Muscle of arm (tissue), 12 donors: ENCODE data around the gene B4GALNT1. TPM values are rescaled to one million over a fixed set of nuclear protein-coding genes. Genes with fewer than 3 reads are reported as not detected.
A peak's percentile ranks its signal among the peaks of the same experiment; 100 is the strongest.
"Not testable (repeated sequence)": the region's sequence is repeated elsewhere in the genome, so short reads cannot be mapped to it uniquely, and the experiment has no call there.

Experiments
- DNase-seq: peaks from one replicate; pipeline ENCODE4 v3.0.0-alpha.2; 2013
- polyA plus RNA-seq, 12 donors: library from polyadenylated mRNA; unstranded; fragments of 120-200 nt; gene quantifications; one replicate each; pipeline ENCODE4 v1.2.1, GENCODE V29; 2013; ENCODE audit not compliant: insufficient read length in 12 of 12

The B4GALNT1 gene
- polyA plus RNA-seq, 12 donors: 1.7 to 12.2 (median 2.6) TPM; not detected in 1

- DNase-seq: no peak
Observed at GRCh38 chr12:57609781-57610553, 23.0 kb downstream of the B4GALNT1 start.

- no peak for DNase-seq
Observed at GRCh38 chr12:57609101-57609780, 23.8 kb downstream of the B4GALNT1 start.

GRCh38 chr12:57607958-57608663, 24.9 kb downstream of the B4GALNT1 start:
- DNase-seq: no peak

GRCh38 chr12:57606821-57607220, 26.2 kb downstream of the B4GALNT1 start:
- DNase-seq: no peak

GRCh38 chr12:57606399-57606798, 26.6 kb downstream of the B4GALNT1 start:
- no peak for DNase-seq

GRCh38 chr12:57605811-57606311, 27.1 kb downstream of the B4GALNT1 start:
- no peak for DNase-seq

GRCh38 chr12:57604992-57605810, 27.8 kb downstream of the B4GALNT1 start:
- DNase-seq: no peak

- no peak for DNase-seq
Observed at GRCh38 chr12:57604454-57604991, 28.5 kb downstream of the B4GALNT1 start, which contains the start of gene DTX3. TSS of gene DTX3 (plus strand) at chr12:57604824. CDS start at chr12:57606518, 1,694 bp downstream.

- peak; percentile 81 for DNase-seq
Observed at GRCh38 chr12:57603815-57604453, 29.1 kb downstream of the B4GALNT1 start.

GRCh38 chr12:57603324-57603723, 29.7 kb downstream of the B4GALNT1 start:
- no peak for DNase-seq

- no peak for DNase-seq
Observed at GRCh38 chr12:57602544-57602943, 30.5 kb downstream of the B4GALNT1 start.

- DNase-seq: no peak
Observed at GRCh38 chr12:57600395-57600794, 32.6 kb downstream of the B4GALNT1 start.

GRCh38 chr12:57593187-57593586, 39.8 kb downstream of the B4GALNT1 start:
- no peak for DNase-seq

- DNase-seq: no peak
Observed at GRCh38 chr12:57592551-57593165, 40.3 kb downstream of the B4GALNT1 start.

GRCh38 chr12:57591782-57592325, 41.1 kb downstream of the B4GALNT1 start:
- no peak for DNase-seq

- peak; percentile 52 for DNase-seq
Observed at GRCh38 chr12:57590864-57591781, 41.9 kb downstream of the B4GALNT1 start, which contains the start of gene PIP4K2C. TSS of gene PIP4K2C (plus strand) at chr12:57591192. CDS start at chr12:57591290, 98 bp downstream.

GRCh38 chr12:57590479-57590863, 42.5 kb downstream of the B4GALNT1 start:
- no peak for DNase-seq

- not testable (repeated sequence) for DNase-seq
Observed at GRCh38 chr12:57588951-57589610, 43.9 kb downstream of the B4GALNT1 start.
